Lung (tissue), 12 donors: ENCODE results near the gene DDX31. TPM values are rescaled to one million over a fixed set of nuclear protein-coding genes. Genes with fewer than 3 reads are reported as not detected.

Source experiments
- ATAC-seq: fragments of 200-7000 bp; cut with Tn5 transposase; one replicate; pipeline ENCODE4 v1.9.1; 2020; ENCODE audit warnings: moderate number of reproducible peaks; ENCODE audit not compliant: insufficient read depth, low FRiP score
- DNase-seq, 3 donors: peaks; one replicate each; pipeline ENCODE4 v3.0.0-alpha.2; 2013 to 2017
- H3K27ac ChIP-seq, 2 donors: one replicate each; pipeline ENCODE4 v1.5.1; 2013; ENCODE audit warnings: mild to moderate bottlenecking in 2 of 2, moderate library complexity in 2 of 2, control low read depth in 1 of 2, inconsistent platforms in 1 of 2, low read depth in 1 of 2, low read length in 1 of 2
- H3K27me3 ChIP-seq, 3 donors: one replicate each; pipeline ENCODE4 v1.5.1; 2013; ENCODE audit warnings: low read length in 2 of 3; ENCODE audit not compliant: control insufficient read depth in 3 of 3, insufficient read depth in 3 of 3
- H3K36me3 ChIP-seq, 4 donors: one replicate each; pipeline ENCODE4 v1.5.1; 2013; ENCODE audit warnings: low read length in 4 of 4, mild to moderate bottlenecking in 1 of 4, moderate library complexity in 1 of 4; ENCODE audit not compliant: control insufficient read depth in 4 of 4, insufficient read depth in 4 of 4
- H3K4me1 ChIP-seq, 5 donors: one replicate each; pipeline ENCODE4 v1.5.1; 2013; ENCODE audit warnings: low read length in 5 of 5, mild to moderate bottlenecking in 2 of 5, moderate library complexity in 1 of 5; ENCODE audit not compliant: control insufficient read depth in 5 of 5, insufficient read depth in 5 of 5
- H3K4me3 ChIP-seq: one replicate; pipeline ENCODE4 v1.5.1; 2013; ENCODE audit warnings: mild to moderate bottlenecking, control low read depth, moderate library complexity
- H3K9ac ChIP-seq, 2 donors: one replicate each; pipeline ENCODE4 v1.5.1; 2013; ENCODE audit warnings: low read length in 2 of 2, control low read depth in 1 of 2; ENCODE audit not compliant: insufficient read depth in 1 of 2
- H3K9me3 ChIP-seq, 4 donors: one replicate each; pipeline ENCODE4 v1.5.1; 2013; ENCODE audit warnings: low read length in 3 of 4, mild to moderate bottlenecking in 1 of 4, moderate library complexity in 1 of 4; ENCODE audit not compliant: control insufficient read depth in 4 of 4, insufficient read depth in 3 of 4
- CTCF ChIP-seq: IDR thresholded peaks from 2 replicates; pipeline ENCODE4 v1.5.1; 2012; ENCODE audit warnings: mild to moderate bottlenecking; ENCODE audit errors: control extremely low read depth, extremely low read depth
- WGBS, 2 donors: extraction: QIAGEN DNeasy Blood & Tissue Kit; methylation state at CpG; one replicate each; pipeline ENCODE4 v1.1.7; 2013; 5-methylcytosine and 5-hydroxymethylcytosine counted together
- polyA plus RNA-seq, 2 donors: library from polyadenylated mRNA; stranded (reverse); fragments of 200-250 nt; gene quantifications; one replicate each; pipeline ENCODE4 v1.2.1, GENCODE V29; 2013
- total RNA-seq, 2 donors: library from RNA; depleted of rRNA in 1 of 2; stranded (reverse); fragments of >200 nt in 1 of 2; gene quantifications; one replicate each; pipeline ENCODE4 v1.2.1, GENCODE V29; 2014 to 2021
- donor health status: control.
- donor health status: control.
- donor health status: Bipolar disorder and iron deficiency.
- donor health status: healthy.
- donor health status: DM: yes; HTN: yes; CAD: no.

The DDX31 gene
- total and polyA plus RNA-seq, 4 donors: 8.1 to 14.8 (median 11.7) TPM

DNA sequence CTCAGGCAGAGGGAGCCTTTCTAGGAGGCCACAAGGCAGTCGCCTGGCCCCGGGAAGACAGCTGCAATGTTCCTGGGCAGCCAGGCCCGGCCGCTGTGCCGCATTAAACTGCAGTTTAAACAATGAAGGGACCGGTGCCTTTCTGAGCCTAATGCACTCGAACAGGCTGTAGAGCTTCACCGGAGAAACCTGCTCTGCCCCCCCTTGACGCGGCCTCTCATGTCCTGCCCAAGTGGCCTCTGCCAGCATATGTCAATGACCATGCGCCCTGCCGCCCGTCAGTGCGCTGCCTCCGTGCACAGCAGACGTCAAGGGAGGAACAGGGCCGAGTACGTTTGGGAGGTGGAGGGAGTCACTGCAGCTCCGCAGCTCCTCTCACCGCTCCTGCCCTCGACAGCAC is 125.8 kb downstream of the DDX31 start:
- Histone ChIP-seq H3K27ac (no peak overlapping the region), H3K27me3 (no peaks in the 10 kb centered on the region), H3K4me1 (peaks cover 0 to 16% (median 2%) of the 10 kb centered on the region in 5 donors), H3K4me3 (no peak overlapping the region), H3K9ac (no peak overlapping the region), H3K36me3 (no peaks in the 10 kb centered on the region), H3K9me3 (peaks cover 0 to 6% (median 0%) of the 10 kb centered on the region in 4 donors)
- no peak for TF ChIP-seq CTCF
- 48 to 70% methylated on average over 21 of the region's 21 CpGs for WGBS, 2 donors
- DNase-seq (peak; percentile 33 to 55 (median 35)), ATAC-seq (no peak)

GRCh38 chr9:132543251-132543650 is 126.5 kb downstream of the DDX31 start:
- Histone ChIP-seq H3K4me3 (no peak overlapping the region), H3K36me3 (no peaks in the 10 kb centered on the region), H3K27me3 (no peaks in the 10 kb centered on the region), H3K9me3 (peaks cover 0 to 6% (median 0%) of the 10 kb centered on the region in 4 donors), H3K4me1 (peaks cover 0 to 14% (median 2%) of the 10 kb centered on the region in 5 donors), H3K9ac (no peak overlapping the region), H3K27ac (no peak overlapping the region)
- TF ChIP-seq CTCF: no peak
- ATAC-seq (no peak), DNase-seq (no peak)
- WGBS, 2 donors: 91 to 94% methylated on average over 4 of the region's 4 CpGs

Other genes with a start within 250 kb of the DDX31 start
- gene BARHL1, start 87.4 kb downstream of the DDX31 start, total RNA-seq: not detected
- gene BARHL1, start 87.4 kb downstream of the DDX31 start, polyA plus RNA-seq: not detected
- 10 to 100 TPM; 16.9 to 18.7 TPM for gene GTF3C4, start 481 bp upstream of the DDX31 start, total RNA-seq
- 1 to 10 TPM; 3.1 to 4.8 TPM for gene GTF3C4, start 481 bp upstream of the DDX31 start, polyA plus RNA-seq
- 10 to 100 TPM in 1 of 2 donors, 1 to 10 TPM in 1; 5.1 to 10.6 TPM for gene AK8, start 208.3 kb upstream of the DDX31 start, total RNA-seq
- gene AK8, start 208.3 kb upstream of the DDX31 start, polyA plus RNA-seq: 1 to 10 TPM; 1.9 to 2.4 TPM
- 10 to 100 TPM; 21.2 to 25.1 TPM for gene SPACA9, start 208.9 kb upstream of the DDX31 start, total RNA-seq
- 10 to 100 TPM; 10.5 to 11.3 TPM for gene SPACA9, start 208.9 kb upstream of the DDX31 start, polyA plus RNA-seq